HEK293 (cell line): ENCODE results near the gene EFCAB6.

ENCODE experiments used
- CTCF ChIA-PET: fragments of 350-600 bp; formaldehyde crosslinking; extraction: SDS; loops from one replicate; lab custom pipeline; 2021; ENCODE audit warnings: antibody characterized with exemption; lab: Yijun Ruan, JAX
- POLR2A ChIA-PET: fragments of 300-600 bp; formaldehyde crosslinking; extraction: SDS; loops from one replicate; lab custom pipeline; 2020; ENCODE audit warnings: antibody characterized with exemption, inconsistent platforms; lab: Yijun Ruan, JAX
- H3K27ac ChIP-seq: fragments of 200-500 bp; sonication (Bioruptor generic); 2 replicates; pipeline ENCODE4 v1.5.1; 2014; ENCODE audit warnings: low read depth, low read length, control low read depth, inconsistent platforms; ENCODE audit errors: extremely low read depth
- H3K36me3 ChIP-seq, 2 experiments: fragments of 200-500 bp in 1 of 2; sonication (Bioruptor generic) in 1 of 2; 1 replicate in 1 of 2; 2 replicates in 1 of 2; pipeline ENCODE4 v1.5.1; 2014 to 2017; ENCODE audit warnings: inconsistent platforms in 2 of 2, low read length in 2 of 2; ENCODE audit not compliant: control insufficient read depth in 2 of 2, insufficient read depth in 1 of 2
- H3K4me1 ChIP-seq: fragments of 200-500 bp; sonication (Bioruptor generic); 2 replicates; pipeline ENCODE4 v1.5.1; 2014; ENCODE audit warnings: mild to moderate bottlenecking, low read length, inconsistent platforms; ENCODE audit not compliant: control insufficient read depth, insufficient read depth
- H3K4me3 ChIP-seq: 2 replicates; pipeline ENCODE4 v1.5.1; 2011; ENCODE audit warnings: low read depth, mild to moderate bottlenecking, control low read depth, low read length, moderate library complexity
- H3K9me3 ChIP-seq: fragments of 200-500 bp; sonication (Bioruptor generic); 2 replicates; pipeline ENCODE4 v1.5.1; 2014; ENCODE audit warnings: low read depth, low read length, inconsistent platforms; ENCODE audit not compliant: control insufficient read depth, insufficient read depth
- HOXA7 ChIP-seq: sonication (generic); formaldehyde crosslinking; IDR thresholded peaks from 2 replicates; pipeline ENCODE4 v1.8.1; 2022; ENCODE audit warnings: missing genetic modification reagents, borderline replicate concordance
- SCRT1 ChIP-seq: fragments of 450-650 bp; formaldehyde crosslinking; IDR thresholded peaks from 2 replicates; pipeline ENCODE4 v1.5.1; 2016; ENCODE audit warnings: missing biosample characterization, missing genetic modification characterization, borderline replicate concordance
- ZBTB21 ChIP-seq: fragments of 450-650 bp; formaldehyde crosslinking; IDR thresholded peaks from 2 replicates; pipeline ENCODE4 v1.5.1; 2017; ENCODE audit warnings: missing biosample characterization, missing genetic modification characterization
- ZBTB48 ChIP-seq: fragments of 450-650 bp; formaldehyde crosslinking; IDR thresholded peaks from 2 replicates; pipeline ENCODE4 v1.5.1; 2016; ENCODE audit warnings: missing biosample characterization, missing genetic modification characterization
- ZBTB7A ChIP-seq: fragments of 450-650 bp; formaldehyde crosslinking; IDR thresholded peaks from 2 replicates; pipeline ENCODE4 v1.5.1; 2016; ENCODE audit warnings: low read depth, missing biosample characterization, missing genetic modification characterization
- ZNF211 ChIP-seq: fragments of 450-650 bp; formaldehyde crosslinking; IDR thresholded peaks from 2 replicates; pipeline ENCODE4 v1.5.1; 2016; ENCODE audit warnings: low read depth, missing biosample characterization, missing genetic modification characterization
- ZNF341 ChIP-seq: fragments of 450-650 bp; formaldehyde crosslinking; IDR thresholded peaks from 2 replicates; pipeline ENCODE4; 2016; ENCODE audit warnings: low read depth, missing biosample characterization, missing genetic modification characterization
- ZNF473 ChIP-seq: fragments of 450-650 bp; formaldehyde crosslinking; IDR thresholded peaks from 2 replicates; pipeline ENCODE4 v1.5.1; 2017; ENCODE audit warnings: missing biosample characterization, missing genetic modification characterization
- ZNF624 ChIP-seq: fragments of 450-650 bp; formaldehyde crosslinking; IDR thresholded peaks from 2 replicates; pipeline ENCODE4 v1.5.1; 2017; ENCODE audit warnings: missing biosample characterization, missing genetic modification characterization
- ZNF626 ChIP-seq: fragments of 450-650 bp; sonication (Bioruptor Pico); formaldehyde crosslinking; IDR thresholded peaks from 2 replicates; pipeline ENCODE4 v1.5.1; 2018; ENCODE audit warnings: missing biosample characterization, missing genetic modification characterization, inconsistent platforms
- ZNF768 ChIP-seq: fragments of 450-650 bp; formaldehyde crosslinking; IDR thresholded peaks from 2 replicates; pipeline ENCODE4 v1.5.1; 2018; ENCODE audit warnings: missing biosample characterization, mild to moderate bottlenecking, missing genetic modification characterization
- ZNF791 ChIP-seq: fragments of 450-650 bp; formaldehyde crosslinking; IDR thresholded peaks from 2 replicates; pipeline ENCODE4 v1.5.1; 2016; ENCODE audit warnings: missing biosample characterization, missing genetic modification characterization
- ZSCAN23 ChIP-seq: fragments of 450-650 bp; formaldehyde crosslinking; IDR thresholded peaks from 2 replicates; pipeline ENCODE4 v1.5.1; 2016; ENCODE audit warnings: missing biosample characterization, missing genetic modification characterization
- TF ChIP-seq, protein P1 (sequence below): fragments of 450-650 bp; formaldehyde crosslinking; IDR thresholded peaks from 2 replicates; pipeline ENCODE4 v1.5.1; 2016; ENCODE audit warnings: missing biosample characterization, missing genetic modification characterization
- TF ChIP-seq, protein P2 (sequence below): fragments of 450-650 bp; formaldehyde crosslinking; IDR thresholded peaks from 2 replicates; pipeline ENCODE4 v1.5.1; 2017; ENCODE audit warnings: missing biosample characterization, missing genetic modification characterization
- TF ChIP-seq, protein P3 (sequence below): fragments of 450-650 bp; formaldehyde crosslinking; IDR thresholded peaks from 2 replicates; pipeline ENCODE4 v1.5.1; 2016; ENCODE audit warnings: missing biosample characterization, missing genetic modification characterization

The EFCAB6 gene

DNA sequence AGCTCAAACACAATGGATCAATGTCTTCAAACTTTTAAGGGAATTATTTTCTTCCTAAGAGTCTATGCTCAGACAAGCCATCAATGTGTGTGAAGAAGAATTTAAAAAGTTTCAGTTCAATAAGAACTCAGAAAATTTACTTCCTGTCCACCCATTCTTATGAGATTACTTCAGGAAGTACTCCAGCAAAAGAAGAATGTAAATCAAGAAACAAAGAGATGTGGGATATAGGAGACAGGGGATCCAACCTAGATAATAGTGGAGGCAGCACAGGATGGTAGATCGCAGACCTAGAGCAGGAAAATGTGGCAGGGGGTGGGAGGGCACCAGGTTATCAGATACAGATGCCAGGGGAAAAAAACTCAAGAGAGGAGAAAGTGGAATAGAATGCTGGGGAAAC lies 229.7 kb downstream of the EFCAB6 start (continued):
- TF ChIP-seq ZNF624 (peak; percentile 85; the same call in 1 of the 2 replicates), ZNF341 (tag by site-specific recombination) (no peak)
- TF ChIP-seq, protein P1, sequence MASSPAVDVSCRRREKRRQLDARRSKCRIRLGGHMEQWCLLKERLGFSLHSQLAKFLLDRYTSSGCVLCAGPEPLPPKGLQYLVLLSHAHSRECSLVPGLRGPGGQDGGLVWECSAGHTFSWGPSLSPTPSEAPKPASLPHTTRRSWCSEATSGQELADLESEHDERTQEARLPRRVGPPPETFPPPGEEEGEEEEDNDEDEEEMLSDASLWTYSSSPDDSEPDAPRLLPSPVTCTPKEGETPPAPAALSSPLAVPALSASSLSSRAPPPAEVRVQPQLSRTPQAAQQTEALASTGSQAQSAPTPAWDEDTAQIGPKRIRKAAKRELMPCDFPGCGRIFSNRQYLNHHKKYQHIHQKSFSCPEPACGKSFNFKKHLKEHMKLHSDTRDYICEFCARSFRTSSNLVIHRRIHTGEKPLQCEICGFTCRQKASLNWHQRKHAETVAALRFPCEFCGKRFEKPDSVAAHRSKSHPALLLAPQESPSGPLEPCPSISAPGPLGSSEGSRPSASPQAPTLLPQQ (tag by site-specific recombination), result no peak

DNA sequence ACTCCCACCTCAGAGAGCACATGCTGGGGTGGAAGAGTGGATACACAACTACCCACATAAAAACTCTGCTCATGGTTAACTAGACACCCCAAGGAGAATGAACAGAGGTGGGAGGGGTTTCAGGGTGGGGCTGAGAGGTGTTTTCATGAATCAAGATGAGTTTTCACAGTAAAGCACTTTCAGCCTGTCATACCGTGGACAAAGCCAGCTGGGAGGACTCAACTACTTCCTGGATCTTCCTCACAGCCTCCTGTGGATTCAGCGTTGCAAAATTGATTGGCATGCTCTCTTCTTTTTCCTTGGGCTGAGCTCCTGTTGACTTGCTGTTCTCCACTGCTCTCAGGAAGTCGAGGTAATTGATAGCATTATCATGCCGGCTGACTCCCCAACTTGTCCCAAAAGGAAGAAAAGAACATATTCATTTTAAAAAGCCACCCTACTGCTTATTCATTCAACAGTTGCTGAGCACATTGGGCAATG lies 231.8 kb downstream of the EFCAB6 start:
- no peaks in the 10 kb centered on the region for H3K4me1 ChIP-seq
- ChIA-PET CTCF (interaction anchor here (0.7 kb wide), 1 partner anchor 126 kb away, joined by 3 read pairs; no protein-coding TSS in a partner anchor), POLR2A (no interaction called here)
- TF ChIP-seq ZNF626 (tag by site-specific recombination) (no peak), ZBTB21 (tag by site-specific recombination) (no peak), ZNF211 (tag by site-specific recombination) (no peak), ZNF791 (no peak)
- TF ChIP-seq, all 188 proteins: peak for 0
- Histone ChIP-seq H3K9me3 (no peaks in the 10 kb centered on the region), H3K36me3 (no peaks in the 10 kb centered on the region), H3K27ac (no peak overlapping the region), H3K4me3 (no peak overlapping the region)

DNA sequence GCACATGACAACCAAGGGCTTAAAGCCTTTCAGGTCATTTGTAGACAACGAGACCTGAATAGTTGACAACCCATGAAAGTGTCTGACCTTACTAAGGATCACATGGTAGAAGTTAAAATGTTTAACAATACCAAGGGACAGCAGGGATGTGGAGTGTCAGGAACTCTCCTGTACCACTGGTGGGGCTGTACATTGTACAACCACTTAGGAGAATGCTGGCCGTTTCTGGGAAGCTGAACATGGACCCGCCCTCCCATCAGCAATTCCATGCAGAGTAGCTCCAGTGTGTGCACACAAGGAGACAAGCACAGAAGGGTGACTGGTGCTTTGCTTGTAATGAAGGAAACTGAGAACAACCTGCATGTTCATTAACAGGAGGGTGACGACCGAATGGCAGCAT lies 237.4 kb downstream of the EFCAB6 start:
- H3K9me3 ChIP-seq, result no peaks in the 10 kb centered on the region
- H3K36me3 ChIP-seq, result no peaks in the 10 kb centered on the region
- ChIA-PET CTCF (interaction anchor here (1.0 kb wide), 1 partner anchor 189 kb away, joined by 4 read pairs; no protein-coding TSS in a partner anchor), POLR2A (no interaction called here)
- no peaks in the 10 kb centered on the region for H3K4me1 ChIP-seq
- TF ChIP-seq ZBTB7A (tag by site-specific recombination), result no peak
- TF ChIP-seq, protein P2, sequence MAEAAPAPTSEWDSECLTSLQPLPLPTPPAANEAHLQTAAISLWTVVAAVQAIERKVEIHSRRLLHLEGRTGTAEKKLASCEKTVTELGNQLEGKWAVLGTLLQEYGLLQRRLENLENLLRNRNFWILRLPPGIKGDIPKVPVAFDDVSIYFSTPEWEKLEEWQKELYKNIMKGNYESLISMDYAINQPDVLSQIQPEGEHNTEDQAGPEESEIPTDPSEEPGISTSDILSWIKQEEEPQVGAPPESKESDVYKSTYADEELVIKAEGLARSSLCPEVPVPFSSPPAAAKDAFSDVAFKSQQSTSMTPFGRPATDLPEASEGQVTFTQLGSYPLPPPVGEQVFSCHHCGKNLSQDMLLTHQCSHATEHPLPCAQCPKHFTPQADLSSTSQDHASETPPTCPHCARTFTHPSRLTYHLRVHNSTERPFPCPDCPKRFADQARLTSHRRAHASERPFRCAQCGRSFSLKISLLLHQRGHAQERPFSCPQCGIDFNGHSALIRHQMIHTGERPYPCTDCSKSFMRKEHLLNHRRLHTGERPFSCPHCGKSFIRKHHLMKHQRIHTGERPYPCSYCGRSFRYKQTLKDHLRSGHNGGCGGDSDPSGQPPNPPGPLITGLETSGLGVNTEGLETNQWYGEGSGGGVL (tag by site-specific recombination), result no peak
- TF ChIP-seq ZNF473 (tag by site-specific recombination), result no peak
- no peak for TF ChIP-seq ZSCAN23
- no peak overlapping the region for H3K4me3 ChIP-seq
- no peak overlapping the region for H3K27ac ChIP-seq

DNA sequence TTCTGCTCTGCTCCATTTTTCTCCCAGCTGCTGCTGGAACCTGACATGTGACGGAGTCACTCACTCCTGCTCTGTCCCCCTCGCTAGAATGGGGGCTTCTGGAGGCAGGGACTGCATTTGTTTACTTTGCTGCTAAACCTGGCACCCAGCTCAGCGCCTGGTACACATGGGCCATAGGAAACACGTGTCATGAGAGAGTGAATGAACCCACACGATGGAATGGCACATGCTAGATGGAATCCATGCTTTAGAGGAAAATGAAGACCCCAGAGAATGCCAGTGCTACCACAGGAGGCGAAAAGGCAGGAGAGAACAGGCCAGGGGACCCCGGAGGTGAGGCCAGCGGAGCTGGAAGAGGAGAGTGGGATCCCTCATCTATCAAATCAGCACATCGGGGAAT lies 239.4 kb downstream of the EFCAB6 start:
- ChIA-PET POLR2A (no interaction called here), CTCF (no interaction called here)
- no peak for TF ChIP-seq SCRT1 (tag by site-specific recombination)
- no peak for TF ChIP-seq HOXA7 (CRISPR knock-in tag)
- no peak for TF ChIP-seq ZNF768
- no peak for TF ChIP-seq ZBTB48 (tag by site-specific recombination)
- TF ChIP-seq, protein P3, sequence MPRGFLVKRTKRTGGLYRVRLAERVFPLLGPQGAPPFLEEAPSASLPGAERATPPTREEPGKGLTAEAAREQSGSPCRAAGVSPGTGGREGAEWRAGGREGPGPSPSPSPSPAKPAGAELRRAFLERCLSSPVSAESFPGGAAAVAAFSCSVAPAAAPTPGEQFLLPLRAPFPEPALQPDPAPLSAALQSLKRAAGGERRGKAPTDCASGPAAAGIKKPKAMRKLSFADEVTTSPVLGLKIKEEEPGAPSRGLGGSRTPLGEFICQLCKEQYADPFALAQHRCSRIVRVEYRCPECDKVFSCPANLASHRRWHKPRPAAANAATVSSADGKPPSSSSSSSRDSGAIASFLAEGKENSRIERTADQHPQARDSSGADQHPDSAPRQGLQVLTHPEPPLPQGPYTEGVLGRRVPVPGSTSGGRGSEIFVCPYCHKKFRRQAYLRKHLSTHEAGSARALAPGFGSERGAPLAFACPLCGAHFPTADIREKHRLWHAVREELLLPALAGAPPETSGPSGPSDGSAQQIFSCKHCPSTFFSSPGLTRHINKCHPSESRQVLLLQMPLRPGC (tag by site-specific recombination), result no peak
- Histone ChIP-seq H3K36me3 (no peaks in the 10 kb centered on the region), H3K9me3 (no peaks in the 10 kb centered on the region), H3K4me1 (no peaks in the 10 kb centered on the region), H3K4me3 (no peak overlapping the region), H3K27ac (no peak overlapping the region)
